GM23338 (cell line): ENCODE measurements around the gene FOXJ1. TPM values are rescaled to one million over a fixed set of nuclear protein-coding genes. Genes with fewer than 3 reads are reported as not detected.

ENCODE experiments used
- ATAC-seq: fragments of 200-7000 bp; cut with Tn5 transposase; 3 replicates; pipeline ENCODE4 v1.9.1; 2020
- DNase-seq: peaks from one replicate; pipeline ENCODE4 v3.0.0-alpha.2; 2015; ENCODE audit warnings: low spot score
- H2AFZ ChIP-seq: fragments of 200-600 bp; sonication (generic); 2 replicates; pipeline ENCODE4 v1.8.0; 2016; ENCODE audit warnings: antibody characterized with exemption, mild to moderate bottlenecking, moderate library complexity
- H3F3A ChIP-seq: fragments of 200-600 bp; sonication (generic); replicated peaks from 2 replicates; pipeline ENCODE4 v1.8.0; 2017; ENCODE audit warnings: antibody characterized with exemption, mixed run types, low read depth
- H3K27ac ChIP-seq: fragments of 200-600 bp; sonication (generic); 2 replicates; pipeline ENCODE4 v1.6.1; 2016; ENCODE audit warnings: low read depth
- H3K27me3 ChIP-seq: fragments of 200-600 bp; sonication (generic); 2 replicates; pipeline ENCODE4 v1.8.0; 2016; ENCODE audit warnings: mild to moderate bottlenecking, mixed run types, moderate library complexity; ENCODE audit not compliant: insufficient read depth
- H3K36me3 ChIP-seq: fragments of 200-600 bp; sonication (generic); 2 replicates; pipeline ENCODE4 v1.8.0; 2016; ENCODE audit warnings: mild to moderate bottlenecking; ENCODE audit not compliant: insufficient read depth
- H3K4me1 ChIP-seq: fragments of 200-600 bp; sonication (generic); 2 replicates; pipeline ENCODE4 v1.8.0; 2016; ENCODE audit warnings: mild to moderate bottlenecking, moderate library complexity; ENCODE audit not compliant: insufficient read depth
- H3K4me2 ChIP-seq: fragments of 200-600 bp; sonication (generic); 2 replicates; pipeline ENCODE4 v1.7.1; 2017; ENCODE audit warnings: mixed run types
- H3K4me3 ChIP-seq: fragments of 200-600 bp; sonication (generic); 2 replicates; pipeline ENCODE4 v1.6.1; 2016; ENCODE audit warnings: mixed run types
- H3K79me2 ChIP-seq: fragments of 200-600 bp; sonication (generic); replicated peaks from 2 replicates; pipeline ENCODE4 v1.8.0; 2017; ENCODE audit warnings: mild to moderate bottlenecking; ENCODE audit not compliant: insufficient read depth
- H3K9me2 ChIP-seq: fragments of 200-600 bp; sonication (generic); 2 replicates; pipeline ENCODE4 v1.8.0; 2017; ENCODE audit not compliant: insufficient read depth
- H4K20me1 ChIP-seq: fragments of 200-600 bp; sonication (generic); replicated peaks from 2 replicates; pipeline ENCODE4 v1.8.0; 2017; ENCODE audit warnings: mild to moderate bottlenecking; ENCODE audit not compliant: insufficient read depth
- H3K27ac Mint-ChIP-seq: 2 replicates; pipeline ENCODE4 v1.8.0; 2020; ENCODE audit warnings: inconsistent platforms, mild to moderate bottlenecking, moderate library complexity, mixed read lengths
- H3K27me3 Mint-ChIP-seq: 3 replicates; pipeline ENCODE4 v1.8.0; 2022; ENCODE audit warnings: low read depth, mild to moderate bottlenecking, moderate library complexity, mixed read lengths, inconsistent platforms; ENCODE audit not compliant: insufficient read depth, poor library complexity
- H3K36me3 Mint-ChIP-seq: 3 replicates; pipeline ENCODE4 v1.8.0; 2021; ENCODE audit warnings: low read depth, mild to moderate bottlenecking, inconsistent platforms, moderate library complexity, mixed read lengths
- H3K4me1 Mint-ChIP-seq: 3 replicates; pipeline ENCODE4 v1.8.0; 2020; ENCODE audit warnings: mild to moderate bottlenecking, inconsistent platforms, mixed read lengths
- H3K4me3 Mint-ChIP-seq: 3 replicates; pipeline ENCODE4 v1.8.0; 2021; ENCODE audit warnings: moderate library complexity, mild to moderate bottlenecking, inconsistent platforms, mixed read lengths
- H3K9me3 Mint-ChIP-seq: 3 replicates; pipeline ENCODE4 v1.8.0; 2020; ENCODE audit warnings: moderate library complexity, mild to moderate bottlenecking, inconsistent platforms, mixed read lengths
- EZH2 ChIP-seq: fragments of 200-600 bp; sonication (generic); IDR thresholded peaks from one replicate; pipeline ENCODE4 v1.8.0; 2017; ENCODE audit warnings: antibody characterized with exemption, mild to moderate bottlenecking, low read depth; ENCODE audit not compliant: unreplicated experiment
- EZH2phosphoT487 ChIP-seq: fragments of 200-600 bp; sonication (generic); IDR thresholded peaks from one replicate; pipeline ENCODE4 v1.8.1; 2018; ENCODE audit warnings: antibody characterized with exemption; ENCODE audit not compliant: unreplicated experiment
- JUNB ChIP-seq: IDR thresholded peaks from one replicate; pipeline ENCODE4 v1.6.1; 2016; ENCODE audit warnings: antibody characterized with exemption; ENCODE audit not compliant: unreplicated experiment
- NANOG ChIP-seq: IDR thresholded peaks from 2 replicates; pipeline ENCODE4 v1.6.1; 2016; ENCODE audit warnings: antibody characterized with exemption, borderline replicate concordance
- POLR2AphosphoS5 ChIP-seq: IDR thresholded peaks from 2 replicates; pipeline ENCODE4 v1.6.1; 2016; ENCODE audit warnings: antibody characterized with exemption, low read depth
- STAT1 ChIP-seq: IDR thresholded peaks from one replicate; pipeline ENCODE4 v1.6.1; 2016; ENCODE audit warnings: antibody characterized with exemption; ENCODE audit not compliant: unreplicated experiment
- ZNF114 ChIP-seq: fragments of 250-450 bp; sonication (Bioruptor Pico); IDR thresholded peaks from 2 replicates; pipeline ENCODE4 v1.5.0; 2020; ENCODE audit warnings: mild to moderate bottlenecking, moderate library complexity
- ZNF331 ChIP-seq: fragments of 250-450 bp; sonication (Bioruptor Pico); IDR thresholded peaks from 2 replicates; pipeline ENCODE4 v1.5.0; 2020; ENCODE audit warnings: low read depth, mild to moderate bottlenecking, moderate library complexity
- polyA plus RNA-seq: library from polyadenylated mRNA; unstranded; fragments of >200 nt; fragmentation: Nextera tagmentation; extraction: Ambion mirVana; gene quantifications from 2 replicates; pipeline ENCODE4 v1.2.1, GENCODE V29; 2016
- total RNA-seq: library from RNA; depleted of rRNA; stranded (reverse); fragments of >200 nt; shearing (Covaris generic); gene quantifications from 2 replicates; pipeline ENCODE4 v1.2.3, GENCODE V29; 2014
- TF ChIP-seq, protein P1 (sequence below): fragments of 250-450 bp; sonication (Bioruptor Pico); IDR thresholded peaks from 2 replicates; pipeline ENCODE4 v1.5.0; 2020; ENCODE audit warnings: mild to moderate bottlenecking, moderate library complexity
- TF ChIP-seq, protein P2 (sequence below), 2 experiments: fragments of 200-600 bp in 1 of 2; sonication (generic) in 1 of 2; conservative IDR thresholded peaks; 2 replicates each; pipeline versions ENCODE4 v1.5.1 to v1.6.1; 2016 to 2017; ENCODE audit warnings: antibody characterized with exemption in 2 of 2, low read depth in 2 of 2, mild to moderate bottlenecking in 2 of 2, moderate library complexity in 1 of 2
- TF ChIP-seq, protein P3 (sequence below): IDR thresholded peaks from 2 replicates; pipeline ENCODE4 v1.6.1; 2016; ENCODE audit warnings: antibody characterized with exemption
- TF ChIP-seq, protein P4 (sequence below): IDR thresholded peaks from one replicate; pipeline ENCODE4 v1.6.1; 2018; ENCODE audit warnings: antibody characterized with exemption; ENCODE audit not compliant: unreplicated experiment

The FOXJ1 gene
- total and polyA plus RNA-seq, 2 experiments from 2014 or later: 2.3 to 12.3 TPM

DNA sequence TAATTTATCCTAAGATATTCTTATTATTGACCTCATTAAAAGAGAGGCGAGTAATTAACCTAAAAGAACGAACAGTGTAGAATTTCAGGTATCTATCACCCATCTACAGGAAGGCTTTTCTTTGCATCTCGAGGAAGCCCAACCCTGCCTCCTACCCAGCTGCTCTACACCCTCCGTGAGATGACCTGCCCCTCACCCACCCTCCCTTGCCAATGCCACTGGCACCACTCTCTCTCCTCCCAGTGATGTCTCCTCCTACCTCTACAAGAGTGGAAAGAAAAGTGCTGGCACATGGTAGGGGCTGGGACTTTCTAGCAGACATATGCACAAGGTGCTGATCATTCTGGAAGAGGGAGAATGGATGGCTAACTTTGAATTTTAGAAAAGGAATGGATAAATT is 22.9 kb upstream of the FOXJ1 start:
- Histone ChIP-seq H3K4me2 (peak overlapping the region; percentile 3; the same call in 1 of the 2 replicates), H3K36me3 (no peaks in the 10 kb centered on the region), H3K27me3 (no peaks in the 10 kb centered on the region), H3K27ac (peak overlapping the region; percentile 7; the same call in 1 of the 2 replicates), H3K79me2 (no peaks in the 10 kb centered on the region), H4K20me1 (no peaks in the 10 kb centered on the region), H2AFZ (no peak overlapping the region), H3F3A (peaks cover 8% of the 10 kb centered on the region; the same call in 1 of the 2 replicates), H3K9me2 (no peaks in the 10 kb centered on the region), H3K4me3 (no peak overlapping the region), H3K4me1 (peaks cover 14% of the 10 kb centered on the region)
- Mint-ChIP-seq H3K4me3 (no peak overlapping the region), H3K9me3 (no peaks in the 10 kb centered on the region), H3K27me3 (peaks cover 3% of the 10 kb centered on the region), H3K4me1 (peaks cover 16% of the 10 kb centered on the region), H3K36me3 (no peaks in the 10 kb centered on the region), H3K27ac (no peak overlapping the region)
- TF ChIP-seq, protein P1, sequence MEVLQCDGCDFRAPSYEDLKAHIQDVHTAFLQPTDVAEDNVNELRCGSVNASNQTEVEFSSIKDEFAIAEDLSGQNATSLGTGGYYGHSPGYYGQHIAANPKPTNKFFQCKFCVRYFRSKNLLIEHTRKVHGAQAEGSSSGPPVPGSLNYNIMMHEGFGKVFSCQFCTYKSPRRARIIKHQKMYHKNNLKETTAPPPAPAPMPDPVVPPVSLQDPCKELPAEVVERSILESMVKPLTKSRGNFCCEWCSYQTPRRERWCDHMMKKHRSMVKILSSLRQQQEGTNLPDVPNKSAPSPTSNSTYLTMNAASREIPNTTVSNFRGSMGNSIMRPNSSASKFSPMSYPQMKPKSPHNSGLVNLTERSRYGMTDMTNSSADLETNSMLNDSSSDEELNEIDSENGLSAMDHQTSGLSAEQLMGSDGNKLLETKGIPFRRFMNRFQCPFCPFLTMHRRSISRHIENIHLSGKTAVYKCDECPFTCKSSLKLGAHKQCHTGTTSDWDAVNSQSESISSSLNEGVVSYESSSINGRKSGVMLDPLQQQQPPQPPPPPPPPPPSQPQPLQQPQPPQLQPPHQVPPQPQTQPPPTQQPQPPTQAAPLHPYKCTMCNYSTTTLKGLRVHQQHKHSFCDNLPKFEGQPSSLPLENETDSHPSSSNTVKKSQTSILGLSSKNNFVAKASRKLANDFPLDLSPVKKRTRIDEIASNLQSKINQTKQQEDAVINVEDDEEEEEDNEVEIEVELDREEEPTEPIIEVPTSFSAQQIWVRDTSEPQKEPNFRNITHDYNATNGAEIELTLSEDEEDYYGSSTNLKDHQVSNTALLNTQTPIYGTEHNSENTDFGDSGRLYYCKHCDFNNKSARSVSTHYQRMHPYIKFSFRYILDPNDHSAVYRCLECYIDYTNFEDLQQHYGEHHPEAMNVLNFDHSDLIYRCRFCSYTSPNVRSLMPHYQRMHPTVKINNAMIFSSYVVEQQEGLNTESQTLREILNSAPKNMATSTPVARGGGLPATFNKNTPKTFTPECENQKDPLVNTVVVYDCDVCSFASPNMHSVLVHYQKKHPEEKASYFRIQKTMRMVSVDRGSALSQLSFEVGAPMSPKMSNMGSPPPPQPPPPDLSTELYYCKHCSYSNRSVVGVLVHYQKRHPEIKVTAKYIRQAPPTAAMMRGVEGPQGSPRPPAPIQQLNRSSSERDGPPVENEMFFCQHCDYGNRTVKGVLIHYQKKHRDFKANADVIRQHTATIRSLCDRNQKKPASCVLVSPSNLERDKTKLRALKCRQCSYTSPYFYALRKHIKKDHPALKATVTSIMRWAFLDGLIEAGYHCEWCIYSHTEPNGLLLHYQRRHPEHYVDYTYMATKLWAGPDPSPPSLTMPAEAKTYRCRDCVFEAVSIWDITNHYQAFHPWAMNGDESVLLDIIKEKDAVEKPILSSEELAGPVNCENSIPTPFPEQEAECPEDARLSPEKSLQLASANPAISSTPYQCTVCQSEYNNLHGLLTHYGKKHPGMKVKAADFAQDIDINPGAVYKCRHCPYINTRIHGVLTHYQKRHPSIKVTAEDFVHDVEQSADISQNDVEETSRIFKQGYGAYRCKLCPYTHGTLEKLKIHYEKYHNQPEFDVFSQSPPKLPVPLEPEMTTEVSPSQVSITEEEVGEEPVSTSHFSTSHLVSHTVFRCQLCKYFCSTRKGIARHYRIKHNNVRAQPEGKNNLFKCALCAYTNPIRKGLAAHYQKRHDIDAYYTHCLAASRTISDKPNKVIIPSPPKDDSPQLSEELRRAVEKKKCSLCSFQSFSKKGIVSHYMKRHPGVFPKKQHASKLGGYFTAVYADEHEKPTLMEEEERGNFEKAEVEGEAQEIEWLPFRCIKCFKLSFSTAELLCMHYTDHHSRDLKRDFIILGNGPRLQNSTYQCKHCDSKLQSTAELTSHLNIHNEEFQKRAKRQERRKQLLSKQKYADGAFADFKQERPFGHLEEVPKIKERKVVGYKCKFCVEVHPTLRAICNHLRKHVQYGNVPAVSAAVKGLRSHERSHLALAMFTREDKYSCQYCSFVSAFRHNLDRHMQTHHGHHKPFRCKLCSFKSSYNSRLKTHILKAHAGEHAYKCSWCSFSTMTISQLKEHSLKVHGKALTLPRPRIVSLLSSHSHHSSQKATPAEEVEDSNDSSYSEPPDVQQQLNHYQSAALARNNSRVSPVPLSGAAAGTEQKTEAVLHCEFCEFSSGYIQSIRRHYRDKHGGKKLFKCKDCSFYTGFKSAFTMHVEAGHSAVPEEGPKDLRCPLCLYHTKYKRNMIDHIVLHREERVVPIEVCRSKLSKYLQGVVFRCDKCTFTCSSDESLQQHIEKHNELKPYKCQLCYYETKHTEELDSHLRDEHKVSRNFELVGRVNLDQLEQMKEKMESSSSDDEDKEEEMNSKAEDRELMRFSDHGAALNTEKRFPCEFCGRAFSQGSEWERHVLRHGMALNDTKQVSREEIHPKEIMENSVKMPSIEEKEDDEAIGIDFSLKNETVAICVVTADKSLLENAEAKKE (CRISPR knock-in tag): no peak
- TF ChIP-seq ZNF114 (CRISPR knock-in tag): no peak
- TF ChIP-seq, protein P2, sequence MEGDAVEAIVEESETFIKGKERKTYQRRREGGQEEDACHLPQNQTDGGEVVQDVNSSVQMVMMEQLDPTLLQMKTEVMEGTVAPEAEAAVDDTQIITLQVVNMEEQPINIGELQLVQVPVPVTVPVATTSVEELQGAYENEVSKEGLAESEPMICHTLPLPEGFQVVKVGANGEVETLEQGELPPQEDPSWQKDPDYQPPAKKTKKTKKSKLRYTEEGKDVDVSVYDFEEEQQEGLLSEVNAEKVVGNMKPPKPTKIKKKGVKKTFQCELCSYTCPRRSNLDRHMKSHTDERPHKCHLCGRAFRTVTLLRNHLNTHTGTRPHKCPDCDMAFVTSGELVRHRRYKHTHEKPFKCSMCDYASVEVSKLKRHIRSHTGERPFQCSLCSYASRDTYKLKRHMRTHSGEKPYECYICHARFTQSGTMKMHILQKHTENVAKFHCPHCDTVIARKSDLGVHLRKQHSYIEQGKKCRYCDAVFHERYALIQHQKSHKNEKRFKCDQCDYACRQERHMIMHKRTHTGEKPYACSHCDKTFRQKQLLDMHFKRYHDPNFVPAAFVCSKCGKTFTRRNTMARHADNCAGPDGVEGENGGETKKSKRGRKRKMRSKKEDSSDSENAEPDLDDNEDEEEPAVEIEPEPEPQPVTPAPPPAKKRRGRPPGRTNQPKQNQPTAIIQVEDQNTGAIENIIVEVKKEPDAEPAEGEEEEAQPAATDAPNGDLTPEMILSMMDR (conservative IDR thresholded peaks at IDR 0.05; ENCODE audit: low read depth in 2 of 2): no peak
- no peak for TF ChIP-seq NANOG
- TF ChIP-seq ZNF331 (CRISPR knock-in tag): no peak
- TF ChIP-seq, protein P3, sequence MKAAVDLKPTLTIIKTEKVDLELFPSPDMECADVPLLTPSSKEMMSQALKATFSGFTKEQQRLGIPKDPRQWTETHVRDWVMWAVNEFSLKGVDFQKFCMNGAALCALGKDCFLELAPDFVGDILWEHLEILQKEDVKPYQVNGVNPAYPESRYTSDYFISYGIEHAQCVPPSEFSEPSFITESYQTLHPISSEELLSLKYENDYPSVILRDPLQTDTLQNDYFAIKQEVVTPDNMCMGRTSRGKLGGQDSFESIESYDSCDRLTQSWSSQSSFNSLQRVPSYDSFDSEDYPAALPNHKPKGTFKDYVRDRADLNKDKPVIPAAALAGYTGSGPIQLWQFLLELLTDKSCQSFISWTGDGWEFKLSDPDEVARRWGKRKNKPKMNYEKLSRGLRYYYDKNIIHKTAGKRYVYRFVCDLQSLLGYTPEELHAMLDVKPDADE: no peak
- no peak for TF ChIP-seq EZH2phosphoT487
- no peak for TF ChIP-seq JUNB
- no peak for TF ChIP-seq STAT1
- TF ChIP-seq, protein P4, sequence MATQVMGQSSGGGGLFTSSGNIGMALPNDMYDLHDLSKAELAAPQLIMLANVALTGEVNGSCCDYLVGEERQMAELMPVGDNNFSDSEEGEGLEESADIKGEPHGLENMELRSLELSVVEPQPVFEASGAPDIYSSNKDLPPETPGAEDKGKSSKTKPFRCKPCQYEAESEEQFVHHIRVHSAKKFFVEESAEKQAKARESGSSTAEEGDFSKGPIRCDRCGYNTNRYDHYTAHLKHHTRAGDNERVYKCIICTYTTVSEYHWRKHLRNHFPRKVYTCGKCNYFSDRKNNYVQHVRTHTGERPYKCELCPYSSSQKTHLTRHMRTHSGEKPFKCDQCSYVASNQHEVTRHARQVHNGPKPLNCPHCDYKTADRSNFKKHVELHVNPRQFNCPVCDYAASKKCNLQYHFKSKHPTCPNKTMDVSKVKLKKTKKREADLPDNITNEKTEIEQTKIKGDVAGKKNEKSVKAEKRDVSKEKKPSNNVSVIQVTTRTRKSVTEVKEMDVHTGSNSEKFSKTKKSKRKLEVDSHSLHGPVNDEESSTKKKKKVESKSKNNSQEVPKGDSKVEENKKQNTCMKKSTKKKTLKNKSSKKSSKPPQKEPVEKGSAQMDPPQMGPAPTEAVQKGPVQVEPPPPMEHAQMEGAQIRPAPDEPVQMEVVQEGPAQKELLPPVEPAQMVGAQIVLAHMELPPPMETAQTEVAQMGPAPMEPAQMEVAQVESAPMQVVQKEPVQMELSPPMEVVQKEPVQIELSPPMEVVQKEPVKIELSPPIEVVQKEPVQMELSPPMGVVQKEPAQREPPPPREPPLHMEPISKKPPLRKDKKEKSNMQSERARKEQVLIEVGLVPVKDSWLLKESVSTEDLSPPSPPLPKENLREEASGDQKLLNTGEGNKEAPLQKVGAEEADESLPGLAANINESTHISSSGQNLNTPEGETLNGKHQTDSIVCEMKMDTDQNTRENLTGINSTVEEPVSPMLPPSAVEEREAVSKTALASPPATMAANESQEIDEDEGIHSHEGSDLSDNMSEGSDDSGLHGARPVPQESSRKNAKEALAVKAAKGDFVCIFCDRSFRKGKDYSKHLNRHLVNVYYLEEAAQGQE: no peak
- TF ChIP-seq POLR2AphosphoS5: no peak
- no peak for TF ChIP-seq EZH2
- ATAC-seq (peak; percentile 63), DNase-seq (peak; percentile 10)
